Kidney epithelial cell (primary cell): Measurements from ENCODE around the gene CDK19. TPM values are rescaled to one million over a fixed set of nuclear protein-coding genes. Genes with fewer than 3 reads are reported as not detected.

ENCODE experiments used
- DNase-seq: peaks from one replicate; pipeline ENCODE4 v3.0.0-alpha.2; 2010; ENCODE audit warnings: low read depth
- H3K27me3 ChIP-seq: 2 replicates; pipeline ENCODE4 v1.6.0; 2011; ENCODE audit warnings: low read length; ENCODE audit not compliant: control insufficient read depth, insufficient read depth
- H3K36me3 ChIP-seq: 2 replicates; pipeline ENCODE4 v1.5.1; 2011; ENCODE audit warnings: low read length; ENCODE audit not compliant: control insufficient read depth, insufficient read depth
- H3K4me3 ChIP-seq: 2 replicates; pipeline ENCODE4 v1.5.1; 2011; ENCODE audit warnings: low read depth, mild to moderate bottlenecking, control low read depth, low read length
- total RNA-seq: library from RNA; depleted of rRNA; stranded (reverse); fragments of >200 nt; gene quantifications from 2 replicates; pipeline ENCODE4 v1.2.3, GENCODE V29; 2015
- TF ChIP-seq, protein P1 (sequence below): IDR thresholded peaks from 2 replicates; pipeline ENCODE4 v1.5.1; 2011; ENCODE audit warnings: mild to moderate bottlenecking, moderate library complexity, low read length, control low read depth, inconsistent platforms; ENCODE audit not compliant: insufficient read depth, poor library complexity, severe bottlenecking

CDK19 gene
- total RNA-seq, 1 donor from 2014 or later: 17.6 TPM

DNA sequence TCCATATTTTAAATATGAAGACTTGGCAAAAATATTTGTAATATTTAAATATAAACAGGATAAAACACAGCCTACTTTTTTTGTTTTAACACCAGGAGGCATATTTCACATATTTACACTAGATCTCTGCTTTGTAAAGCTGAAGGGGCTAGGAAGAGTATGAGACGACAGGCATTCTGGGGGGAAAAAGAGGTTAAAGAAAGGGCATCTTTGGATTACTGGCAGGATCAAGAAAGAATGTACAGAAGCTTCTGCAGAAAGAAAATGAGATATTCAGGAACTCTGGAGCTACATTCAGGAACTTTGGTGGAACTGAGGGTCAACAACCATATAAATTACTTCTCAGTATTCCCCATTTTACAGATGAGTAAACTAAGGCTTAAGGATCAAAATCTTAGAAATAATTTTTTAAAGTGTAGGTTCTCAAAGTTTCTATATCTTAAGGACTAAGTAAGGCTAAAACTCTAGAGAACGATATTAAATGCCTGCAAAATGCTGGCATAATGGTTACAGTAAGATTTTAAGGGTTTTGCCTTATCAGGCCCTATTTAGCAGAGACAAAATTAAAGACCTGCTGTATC, 156.5 kb downstream of the CDK19 start:
- Histone ChIP-seq H3K4me3 (no peak overlapping the region), H3K27me3 (no peaks in the 10 kb centered on the region), H3K36me3 (no peaks in the 10 kb centered on the region)
- DNase-seq: no peak
- TF ChIP-seq, protein P1, sequence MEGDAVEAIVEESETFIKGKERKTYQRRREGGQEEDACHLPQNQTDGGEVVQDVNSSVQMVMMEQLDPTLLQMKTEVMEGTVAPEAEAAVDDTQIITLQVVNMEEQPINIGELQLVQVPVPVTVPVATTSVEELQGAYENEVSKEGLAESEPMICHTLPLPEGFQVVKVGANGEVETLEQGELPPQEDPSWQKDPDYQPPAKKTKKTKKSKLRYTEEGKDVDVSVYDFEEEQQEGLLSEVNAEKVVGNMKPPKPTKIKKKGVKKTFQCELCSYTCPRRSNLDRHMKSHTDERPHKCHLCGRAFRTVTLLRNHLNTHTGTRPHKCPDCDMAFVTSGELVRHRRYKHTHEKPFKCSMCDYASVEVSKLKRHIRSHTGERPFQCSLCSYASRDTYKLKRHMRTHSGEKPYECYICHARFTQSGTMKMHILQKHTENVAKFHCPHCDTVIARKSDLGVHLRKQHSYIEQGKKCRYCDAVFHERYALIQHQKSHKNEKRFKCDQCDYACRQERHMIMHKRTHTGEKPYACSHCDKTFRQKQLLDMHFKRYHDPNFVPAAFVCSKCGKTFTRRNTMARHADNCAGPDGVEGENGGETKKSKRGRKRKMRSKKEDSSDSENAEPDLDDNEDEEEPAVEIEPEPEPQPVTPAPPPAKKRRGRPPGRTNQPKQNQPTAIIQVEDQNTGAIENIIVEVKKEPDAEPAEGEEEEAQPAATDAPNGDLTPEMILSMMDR: no peak

DNA sequence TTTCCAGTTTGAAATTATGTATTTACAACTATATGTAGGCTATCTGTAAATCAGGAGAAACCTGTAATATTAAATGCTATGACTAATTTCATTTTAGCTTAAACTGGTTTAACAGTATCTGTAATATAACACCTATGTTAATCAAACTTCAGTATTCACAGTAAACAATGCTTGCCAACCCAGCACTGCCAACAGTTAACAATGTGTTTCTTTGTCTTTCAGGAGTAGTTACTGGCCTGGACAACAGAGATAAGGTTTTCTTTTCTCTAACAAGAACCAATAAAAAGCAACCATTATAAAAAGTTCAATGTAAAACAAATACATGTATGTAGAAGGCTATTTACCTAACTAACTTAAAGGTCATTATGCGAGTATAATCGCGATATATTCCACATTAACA, 158.8 kb downstream of the CDK19 start:
- TF ChIP-seq, protein P1: no peak
- Histone ChIP-seq H3K36me3 (no peaks in the 10 kb centered on the region), H3K4me3 (no peak overlapping the region), H3K27me3 (no peaks in the 10 kb centered on the region)
- no peak for DNase-seq

DNA sequence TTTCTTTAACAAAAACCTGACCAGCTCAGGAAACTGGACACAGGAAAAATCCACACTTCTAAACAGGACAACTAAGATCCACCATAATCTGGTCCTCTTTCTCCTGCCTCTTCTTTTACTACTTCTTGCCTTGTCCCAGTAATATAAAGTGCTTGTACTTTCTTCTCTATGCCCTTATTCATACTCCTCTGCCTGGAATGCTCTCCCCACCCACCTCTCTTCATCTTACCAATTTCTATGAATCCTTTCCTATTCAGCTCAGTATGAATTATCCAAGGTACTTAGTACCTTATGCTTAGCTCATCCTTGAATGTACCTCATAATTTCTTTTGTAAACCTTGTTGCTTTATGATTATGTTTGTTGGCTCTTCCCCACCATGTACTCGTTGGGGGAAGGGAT, 159.4 kb downstream of the CDK19 start:
- Histone ChIP-seq H3K36me3 (no peaks in the 10 kb centered on the region), H3K4me3 (no peak overlapping the region), H3K27me3 (no peaks in the 10 kb centered on the region)
- TF ChIP-seq, protein P1: no peak
- DNase-seq: no peak

DNA sequence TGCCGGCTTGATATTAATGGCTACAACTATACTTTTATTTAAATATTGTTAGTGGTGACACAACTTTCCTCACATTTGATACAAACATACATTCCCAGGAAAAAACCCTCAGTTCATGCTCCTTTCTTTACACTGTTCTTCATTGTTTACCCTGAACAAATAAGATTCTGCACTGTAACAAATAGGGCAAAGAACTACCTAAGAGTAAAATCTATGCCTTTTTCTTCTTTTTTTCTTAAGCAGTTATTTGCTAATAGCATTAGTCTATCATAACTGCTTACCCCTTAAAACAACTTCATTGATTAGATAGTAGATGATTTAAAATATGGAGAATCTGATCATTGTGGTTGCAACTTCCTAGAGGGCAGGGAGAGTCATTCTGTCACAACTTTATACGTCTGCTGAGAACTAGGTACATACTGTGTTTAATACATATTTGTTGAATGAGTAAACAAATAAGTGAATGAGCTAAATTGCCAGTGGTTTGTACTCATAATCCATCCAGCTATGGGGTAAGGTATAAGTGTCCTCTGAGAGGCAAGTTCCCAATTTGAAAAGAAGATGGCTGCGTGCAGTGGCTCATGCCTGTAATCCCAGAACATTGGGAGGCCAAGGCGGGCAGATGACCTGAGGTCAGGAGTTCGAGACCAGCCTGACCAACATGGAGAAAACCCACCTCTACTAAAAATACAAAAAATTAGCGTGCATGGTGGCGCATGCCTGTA, 161.0 kb downstream of the CDK19 start:
- Histone ChIP-seq H3K36me3 (no peaks in the 10 kb centered on the region), H3K27me3 (no peaks in the 10 kb centered on the region), H3K4me3 (no peak overlapping the region)
- no peak for DNase-seq
- TF ChIP-seq, protein P1: no peak

DNA sequence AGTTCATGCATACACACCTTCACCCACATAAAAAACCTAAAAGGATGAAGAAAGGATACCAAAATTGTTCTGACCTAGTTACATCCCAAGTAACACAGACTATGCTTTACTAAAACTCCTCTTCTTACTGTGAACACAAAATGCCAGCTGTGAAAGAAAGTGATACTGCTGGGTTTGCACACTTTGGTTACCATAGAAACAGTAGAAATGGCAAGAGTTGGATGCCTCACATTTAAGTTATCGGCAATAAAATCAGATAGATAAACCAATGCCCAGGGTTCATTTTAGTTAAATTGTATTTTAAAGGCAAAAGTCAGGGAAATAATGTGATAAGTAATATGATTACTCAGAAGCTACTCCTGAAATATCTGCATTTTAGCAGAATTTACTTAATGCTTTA, 161.9 kb downstream of the CDK19 start:
- H3K36me3 ChIP-seq: no peaks in the 10 kb centered on the region
- DNase-seq: no peak
- no peak overlapping the region for H3K4me3 ChIP-seq
- TF ChIP-seq, protein P1: no peak
- H3K27me3 ChIP-seq: no peaks in the 10 kb centered on the region

DNA sequence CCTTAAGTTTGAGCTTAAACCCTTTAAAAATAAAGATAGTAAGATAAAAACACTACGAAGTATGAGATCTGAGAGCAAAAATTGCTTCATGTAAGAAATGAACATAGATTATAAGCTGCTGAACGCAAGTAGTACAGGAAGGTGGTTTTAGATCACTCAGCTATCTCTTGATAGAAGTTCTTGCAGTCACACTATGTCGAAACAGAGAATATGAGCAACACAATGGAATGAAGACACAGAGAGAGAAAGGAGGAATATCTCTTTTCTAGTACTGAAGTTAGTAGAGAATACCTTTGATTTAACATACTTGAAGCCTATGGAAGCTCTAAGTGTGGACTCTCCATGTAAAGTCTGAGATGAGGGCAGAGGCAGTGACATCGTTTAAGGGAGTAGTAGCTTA, 162.7 kb downstream of the CDK19 start:
- TF ChIP-seq, protein P1: no peak
- no peaks in the 10 kb centered on the region for H3K36me3 ChIP-seq
- no peak for DNase-seq
- no peaks in the 10 kb centered on the region for H3K27me3 ChIP-seq
- no peak overlapping the region for H3K4me3 ChIP-seq
